Neural progenitor cell (in vitro differentiated cells): ENCODE results near the gene KRT74.

ENCODE experiments used
- CTCF ChIP-seq: fragments of 200-600 bp; sonication (generic); IDR thresholded peaks from 2 replicates; pipeline ENCODE4 v1.5.1; 2017; ENCODE audit warnings: antibody characterized with exemption, mild to moderate bottlenecking
- EZH2phosphoT487 ChIP-seq: fragments of 200-600 bp; sonication (generic); IDR thresholded peaks from 2 replicates; pipeline ENCODE4 v1.6.1; 2017; ENCODE audit warnings: antibody characterized with exemption

- TF ChIP-seq CTCF = no peak
- no peak for TF ChIP-seq EZH2phosphoT487
These were observed 6.8 kb downstream of the KRT74 start for GRCh38 chr12:52566847-52567291.
